HCT116 (cell line): ENCODE measurements around the gene MYH8.

Experiments used
- EZH2 ChIP-seq: fragments of 200-600 bp; sonication (generic); IDR thresholded peaks from 2 replicates; pipeline ENCODE4 v1.6.1; 2017; ENCODE audit warnings: antibody characterized with exemption, mixed run types
- ZNF274 ChIP-seq: fragments of 200-500 bp; sonication (Bioruptor generic); IDR thresholded peaks from 2 replicates; pipeline ENCODE4 v1.6.1; 2014; ENCODE audit warnings: mild to moderate bottlenecking, low read depth, low read length, inconsistent platforms
- TF ChIP-seq, protein P1 (sequence below), 3 experiments: fragments of 200-600 bp in 1 of 3; sonication (generic) in 1 of 3; IDR thresholded peaks in 2 of 3; conservative IDR thresholded peaks in 1 of 3; 2 replicates each; pipeline ENCODE4 v1.5.1; 2012 to 2017; ENCODE audit warnings: low read depth in 2 of 3, low read length in 2 of 3, antibody characterized with exemption in 1 of 3, borderline replicate concordance in 1 of 3, control low read depth in 1 of 3, mild to moderate bottlenecking in 1 of 3, mixed read lengths in 1 of 3, mixed run types in 1 of 3, moderate library complexity in 1 of 3; ENCODE audit not compliant: insufficient read depth in 1 of 3

DNA sequence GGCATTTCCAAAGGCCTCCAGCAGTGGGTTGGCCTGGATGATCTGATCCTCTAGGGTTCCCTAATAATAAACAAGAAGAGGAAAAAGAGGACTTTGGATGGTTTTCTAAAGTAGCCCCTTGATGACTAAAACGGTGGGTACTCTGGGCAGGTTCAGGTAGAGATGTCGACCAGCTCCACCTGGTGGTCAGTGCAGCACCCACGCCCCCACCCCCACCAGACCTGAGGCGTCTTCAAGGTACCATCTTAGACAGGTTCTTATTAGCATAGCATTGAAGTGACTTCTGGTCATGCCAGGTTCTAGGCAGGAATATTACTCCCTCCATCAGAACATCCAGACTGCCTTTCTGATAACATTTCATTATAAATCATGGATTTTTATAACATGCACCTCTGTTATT is 64.0 kb downstream of the MYH8 start:
- no peak for TF ChIP-seq EZH2
- TF ChIP-seq, protein P1, sequence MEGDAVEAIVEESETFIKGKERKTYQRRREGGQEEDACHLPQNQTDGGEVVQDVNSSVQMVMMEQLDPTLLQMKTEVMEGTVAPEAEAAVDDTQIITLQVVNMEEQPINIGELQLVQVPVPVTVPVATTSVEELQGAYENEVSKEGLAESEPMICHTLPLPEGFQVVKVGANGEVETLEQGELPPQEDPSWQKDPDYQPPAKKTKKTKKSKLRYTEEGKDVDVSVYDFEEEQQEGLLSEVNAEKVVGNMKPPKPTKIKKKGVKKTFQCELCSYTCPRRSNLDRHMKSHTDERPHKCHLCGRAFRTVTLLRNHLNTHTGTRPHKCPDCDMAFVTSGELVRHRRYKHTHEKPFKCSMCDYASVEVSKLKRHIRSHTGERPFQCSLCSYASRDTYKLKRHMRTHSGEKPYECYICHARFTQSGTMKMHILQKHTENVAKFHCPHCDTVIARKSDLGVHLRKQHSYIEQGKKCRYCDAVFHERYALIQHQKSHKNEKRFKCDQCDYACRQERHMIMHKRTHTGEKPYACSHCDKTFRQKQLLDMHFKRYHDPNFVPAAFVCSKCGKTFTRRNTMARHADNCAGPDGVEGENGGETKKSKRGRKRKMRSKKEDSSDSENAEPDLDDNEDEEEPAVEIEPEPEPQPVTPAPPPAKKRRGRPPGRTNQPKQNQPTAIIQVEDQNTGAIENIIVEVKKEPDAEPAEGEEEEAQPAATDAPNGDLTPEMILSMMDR (IDR thresholded peaks at IDR 0.05 in 2 of 3, conservative IDR thresholded peaks at IDR 0.05 in 1 of 3; ENCODE audit: borderline replicate concordance in 1 of 3, insufficient read depth in 1 of 3, low read depth in 2 of 3, low read length in 2 of 3) = peak; percentile 27 to 85 (median 84); a peak in 5 of 6 replicates
- TF ChIP-seq ZNF274 = no peak
